Suprapubic skin (tissue), 4 donors: Measurements from ENCODE around the gene CMC1. TPM values are rescaled to one million over a fixed set of nuclear protein-coding genes. Genes with fewer than 3 reads are reported as not detected.
A peak's percentile ranks its signal among the peaks of the same experiment; 100 is the strongest.

Source experiments
- DNase-seq, 2 donors: peaks; one replicate each; pipeline ENCODE4 v3.0.0-alpha.2; 2019; ENCODE audit warnings: low spot score in 2 of 2
- H3K27ac ChIP-seq: fragments of 200-600 bp; sonication (generic); one replicate; pipeline ENCODE4 v1.5.1; 2019
- H3K27me3 ChIP-seq: fragments of 200-600 bp; sonication (generic); one replicate; pipeline ENCODE4 v1.5.1; 2019
- H3K36me3 ChIP-seq: fragments of 200-600 bp; sonication (generic); one replicate; pipeline ENCODE4 v1.5.1; 2019
- H3K4me1 ChIP-seq: fragments of 200-600 bp; sonication (generic); one replicate; pipeline ENCODE4 v1.5.1; 2019
- H3K4me3 ChIP-seq: fragments of 200-600 bp; sonication (generic); one replicate; pipeline ENCODE4 v1.5.1; 2019; ENCODE audit warnings: mild to moderate bottlenecking
- H3K9me3 ChIP-seq: fragments of 200-600 bp; sonication (generic); one replicate; pipeline ENCODE4 v1.5.1; 2019
- EP300 ChIP-seq: sonication (generic); formaldehyde crosslinking; IDR thresholded peaks from one replicate; pipeline ENCODE4 v1.6.1; 2017; ENCODE audit warnings: antibody characterized with exemption
- POLR2A ChIP-seq, 2 donors: fragments of 450-650 bp; IDR thresholded peaks; one replicate each; pipeline ENCODE4 v1.6.1; 2017; ENCODE audit warnings: antibody characterized with exemption in 2 of 2, mild to moderate bottlenecking in 2 of 2, moderate library complexity in 2 of 2
- POLR2AphosphoS5 ChIP-seq, 3 donors: sonication (generic); formaldehyde crosslinking; IDR thresholded peaks; one replicate each; pipeline ENCODE4 v1.6.1; 2017; ENCODE audit warnings: antibody characterized with exemption in 3 of 3
- WGBS: methylation state at CpG from one replicate; pipeline ENCODE4 v1.1.5; 2018; 5-methylcytosine and 5-hydroxymethylcytosine counted together
- total RNA-seq, 4 donors: library from RNA; depleted of rRNA; stranded (reverse); fragments of >200 nt; gene quantifications; one replicate each; pipeline ENCODE4 v1.1.0, GENCODE V29; 2016
- TF ChIP-seq, protein P1 (sequence below), 2 donors: fragments of 200-600 bp in 1 of 2; fragments of 450-650 bp in 1 of 2; sonication (generic) in 1 of 2; IDR thresholded peaks; one replicate each; pipeline ENCODE4 v1.5.1; 2016 to 2019; ENCODE audit warnings: antibody characterized with exemption in 2 of 2, mild to moderate bottlenecking in 1 of 2, moderate library complexity in 1 of 2

The CMC1 gene
- total RNA-seq, 4 donors from 2014 or later, result 8.0 to 15.5 (median 10.3) TPM

DNA sequence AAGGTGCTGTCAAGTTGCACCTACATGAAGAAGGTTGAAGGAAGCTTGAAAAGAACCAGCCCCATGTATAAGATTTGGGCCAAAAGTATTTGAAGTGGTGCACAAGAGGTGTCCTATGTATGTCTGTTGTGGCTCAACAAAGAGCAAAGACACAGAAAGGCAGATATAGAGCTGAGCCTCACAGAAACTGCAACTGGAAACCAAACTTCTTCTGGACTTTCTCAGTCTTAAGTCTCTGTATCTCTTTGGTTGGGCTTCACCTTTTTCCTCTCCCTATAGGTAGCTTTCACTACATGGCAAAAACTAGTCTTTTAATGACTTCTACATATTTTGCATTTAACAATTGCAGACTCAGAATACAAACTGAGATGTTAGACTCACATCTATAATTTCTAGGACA lies 8.8 kb upstream of the CMC1 start:
- no peaks in the 10 kb centered on the region for H3K9me3 ChIP-seq
- H3K27me3 ChIP-seq, result no peaks in the 10 kb centered on the region
- H3K4me3 ChIP-seq, result no peak overlapping the region
- no peaks in the 10 kb centered on the region for H3K36me3 ChIP-seq
- no peaks in the 10 kb centered on the region for H3K4me1 ChIP-seq
- TF ChIP-seq EP300, result no peak
- TF ChIP-seq POLR2AphosphoS5 (IDR thresholded peaks at IDR 0.05), result no peak
- TF ChIP-seq POLR2A (IDR thresholded peaks at IDR 0.05), result no peak
- TF ChIP-seq, protein P1, sequence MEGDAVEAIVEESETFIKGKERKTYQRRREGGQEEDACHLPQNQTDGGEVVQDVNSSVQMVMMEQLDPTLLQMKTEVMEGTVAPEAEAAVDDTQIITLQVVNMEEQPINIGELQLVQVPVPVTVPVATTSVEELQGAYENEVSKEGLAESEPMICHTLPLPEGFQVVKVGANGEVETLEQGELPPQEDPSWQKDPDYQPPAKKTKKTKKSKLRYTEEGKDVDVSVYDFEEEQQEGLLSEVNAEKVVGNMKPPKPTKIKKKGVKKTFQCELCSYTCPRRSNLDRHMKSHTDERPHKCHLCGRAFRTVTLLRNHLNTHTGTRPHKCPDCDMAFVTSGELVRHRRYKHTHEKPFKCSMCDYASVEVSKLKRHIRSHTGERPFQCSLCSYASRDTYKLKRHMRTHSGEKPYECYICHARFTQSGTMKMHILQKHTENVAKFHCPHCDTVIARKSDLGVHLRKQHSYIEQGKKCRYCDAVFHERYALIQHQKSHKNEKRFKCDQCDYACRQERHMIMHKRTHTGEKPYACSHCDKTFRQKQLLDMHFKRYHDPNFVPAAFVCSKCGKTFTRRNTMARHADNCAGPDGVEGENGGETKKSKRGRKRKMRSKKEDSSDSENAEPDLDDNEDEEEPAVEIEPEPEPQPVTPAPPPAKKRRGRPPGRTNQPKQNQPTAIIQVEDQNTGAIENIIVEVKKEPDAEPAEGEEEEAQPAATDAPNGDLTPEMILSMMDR (IDR thresholded peaks at IDR 0.05), result no peak
- H3K27ac ChIP-seq, result no peak overlapping the region
- DNase-seq, result no peak

DNA sequence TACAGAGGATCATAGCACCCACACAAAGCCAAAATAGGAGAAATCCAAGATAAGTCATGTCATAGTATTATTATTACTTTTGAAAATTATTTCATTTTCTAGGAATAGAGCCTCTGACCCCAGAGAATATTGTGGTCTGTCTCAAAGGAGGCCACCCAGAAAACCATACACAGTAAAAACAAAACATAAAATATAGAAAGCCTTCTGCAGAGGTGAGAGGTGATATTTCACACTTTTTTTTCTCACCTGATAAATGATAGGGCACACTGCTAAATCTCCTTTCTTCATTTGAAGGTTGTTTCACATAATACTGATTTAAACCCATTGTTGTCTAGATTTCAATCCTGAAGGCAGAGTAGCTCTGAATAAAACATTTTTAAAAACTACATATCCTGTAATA lies 7.0 kb upstream of the CMC1 start:
- Histone ChIP-seq H3K27me3 (no peaks in the 10 kb centered on the region), H3K27ac (no peak overlapping the region), H3K9me3 (no peaks in the 10 kb centered on the region), H3K4me1 (no peaks in the 10 kb centered on the region), H3K36me3 (no peaks in the 10 kb centered on the region), H3K4me3 (no peak overlapping the region)
- TF ChIP-seq POLR2A (IDR thresholded peaks at IDR 0.05), result no peak
- TF ChIP-seq, protein P1 (IDR thresholded peaks at IDR 0.05), result no peak
- no peak for DNase-seq

DNA sequence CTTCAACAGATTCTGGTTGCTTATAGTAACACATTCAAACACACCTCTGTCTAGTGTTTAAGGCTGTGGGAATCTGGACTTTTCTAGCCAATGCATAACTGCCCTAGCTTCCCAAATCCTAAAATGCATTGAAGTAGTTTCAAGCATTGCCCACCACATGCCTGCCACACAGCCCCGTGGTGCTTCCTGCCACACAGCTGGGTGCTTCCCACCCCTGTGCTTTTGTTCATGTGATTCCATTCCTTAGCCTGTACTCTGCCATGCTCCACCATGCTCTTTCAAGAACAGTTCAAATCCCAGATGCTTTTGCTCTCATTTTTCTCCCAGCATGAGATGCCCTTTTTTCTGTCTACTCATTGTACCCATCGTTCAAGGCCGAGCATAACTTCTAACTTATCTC lies 2.3 kb upstream of the CMC1 start:
- H3K9me3 ChIP-seq, result no peaks in the 10 kb centered on the region
- 50% methylated on average over 3 of the region's 3 CpGs for WGBS
- H3K4me3 ChIP-seq, result no peak overlapping the region
- no peaks in the 10 kb centered on the region for H3K27me3 ChIP-seq
- no peak for DNase-seq
- H3K27ac ChIP-seq, result no peak overlapping the region
- no peak for TF ChIP-seq POLR2AphosphoS5 (IDR thresholded peaks at IDR 0.05)
- TF ChIP-seq, protein P1 (IDR thresholded peaks at IDR 0.05), result no peak
- no peak for TF ChIP-seq POLR2A (IDR thresholded peaks at IDR 0.05)
- TF ChIP-seq EP300, result no peak
- H3K4me1 ChIP-seq, result peaks cover 19% of the 10 kb centered on the region
- no peaks in the 10 kb centered on the region for H3K36me3 ChIP-seq

DNA sequence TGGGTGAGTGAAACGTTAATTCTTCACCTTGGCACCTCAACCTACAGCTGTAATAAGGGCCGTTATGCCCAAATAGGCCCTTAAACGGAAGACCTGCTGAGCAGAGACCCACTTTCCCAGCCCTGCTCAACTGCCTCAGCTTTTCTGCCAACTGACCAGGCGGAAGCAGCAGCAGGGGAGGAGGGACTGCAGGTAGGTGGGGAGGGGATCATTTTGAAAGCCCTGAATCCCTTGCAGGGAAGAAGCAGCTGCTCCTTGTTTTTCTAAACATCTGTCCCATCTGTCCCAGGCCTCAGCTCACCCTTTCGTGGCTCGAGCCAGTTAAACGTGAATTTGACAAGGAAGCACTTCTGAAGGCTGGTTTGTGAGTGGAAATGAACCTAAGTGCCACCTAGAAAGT lies 978 bp upstream of the CMC1 start:
- 66% methylated on average over 7 of the region's 7 CpGs for WGBS
- Histone ChIP-seq H3K27ac (no peak overlapping the region), H3K9me3 (no peaks in the 10 kb centered on the region), H3K4me3 (peak overlapping the region; percentile 65), H3K27me3 (no peaks in the 10 kb centered on the region), H3K4me1 (peaks cover 22% of the 10 kb centered on the region), H3K36me3 (no peaks in the 10 kb centered on the region)
- DNase-seq, result no peak
- TF ChIP-seq, protein P1 (IDR thresholded peaks at IDR 0.05), result no peak
- TF ChIP-seq POLR2A (IDR thresholded peaks at IDR 0.05) (no peak), POLR2AphosphoS5 (IDR thresholded peaks at IDR 0.05) (no peak), EP300 (no peak)

DNA sequence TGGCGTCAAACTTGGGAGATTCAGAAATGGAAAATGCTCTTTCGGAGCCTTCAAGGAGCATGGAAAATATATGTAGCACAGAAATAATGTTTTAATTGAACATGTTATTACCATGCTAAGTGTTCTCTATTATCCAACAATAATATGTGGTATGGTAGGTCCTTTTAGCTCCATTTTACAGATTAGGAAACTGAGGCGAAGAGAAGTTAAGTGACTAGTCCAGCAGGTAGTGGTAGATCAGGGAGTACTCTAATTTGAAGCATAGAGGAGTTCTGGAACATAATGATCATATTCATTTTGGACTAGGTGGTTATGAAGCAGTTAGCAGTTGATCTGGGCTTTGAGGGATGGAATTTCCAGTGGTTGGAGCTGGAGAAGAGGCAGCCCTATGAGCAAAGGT lies 1.1 kb downstream of the CMC1 start:
- no peaks in the 10 kb centered on the region for H3K36me3 ChIP-seq
- no peak overlapping the region for H3K27ac ChIP-seq
- peaks cover 22% of the 10 kb centered on the region for H3K4me1 ChIP-seq
- no peaks in the 10 kb centered on the region for H3K9me3 ChIP-seq
- 86% methylated on average over 3 of the region's 3 CpGs for WGBS
- no peak for DNase-seq
- peak overlapping the region; percentile 65 for H3K4me3 ChIP-seq
- TF ChIP-seq POLR2A (IDR thresholded peaks at IDR 0.05), result no peak
- no peak for TF ChIP-seq POLR2AphosphoS5 (IDR thresholded peaks at IDR 0.05)
- TF ChIP-seq EP300, result no peak
- TF ChIP-seq, protein P1 (IDR thresholded peaks at IDR 0.05), result no peak
- H3K27me3 ChIP-seq, result no peaks in the 10 kb centered on the region
